Coronary artery (tissue), 2 donors: ENCODE data around the gene AOC3.
"Not testable (repeated sequence)": the region's sequence is repeated elsewhere in the genome, so short reads cannot be mapped to it uniquely, and the experiment has no call there.

Experiments used
- DNase-seq: peaks from one replicate; pipeline ENCODE4 v3.0.0-alpha.2; 2017; ENCODE audit warnings: low spot score
- H3K27ac ChIP-seq, 2 donors: fragments of 200-600 bp; sonication (generic); one replicate each; pipeline ENCODE4 v1.5.1; 2016 to 2019
- H3K4me3 ChIP-seq: fragments of 200-600 bp; sonication (generic); 2 replicates; pipeline ENCODE4 v1.5.1; 2016; ENCODE audit warnings: mild to moderate bottlenecking, moderate library complexity
- TF ChIP-seq, protein P1 (sequence below): fragments of 200-600 bp; sonication (generic); IDR thresholded peaks from one replicate; pipeline ENCODE4 v1.5.1; 2019; ENCODE audit warnings: antibody characterized with exemption

Gene AOC3

DNA sequence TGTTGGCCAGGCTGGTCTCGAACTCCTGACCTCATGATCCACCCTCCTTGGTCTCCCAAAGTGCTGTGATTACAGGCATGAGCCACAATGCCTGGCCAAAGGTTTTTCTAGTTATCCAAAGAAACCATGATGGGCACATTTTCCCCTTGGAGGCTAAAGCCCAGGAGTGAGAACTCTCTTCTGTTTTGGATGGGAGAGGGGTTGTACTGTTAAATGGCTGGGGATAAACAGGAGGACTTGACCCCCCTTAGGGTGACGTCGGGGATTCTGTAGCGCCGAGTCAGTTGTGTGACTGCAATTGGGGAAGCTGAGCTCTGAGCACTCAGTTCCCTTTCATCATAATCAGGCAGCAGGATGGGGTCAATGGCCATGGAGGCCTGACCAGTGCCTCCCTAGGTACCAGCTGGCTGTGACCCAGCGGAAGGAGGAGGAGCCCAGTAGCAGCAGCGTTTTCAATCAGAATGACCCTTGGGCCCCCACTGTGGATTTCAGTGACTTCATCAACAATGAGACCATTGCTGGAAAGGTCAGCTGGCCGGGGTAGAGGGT is 4.1 kb downstream of the AOC3 start:
- Histone ChIP-seq H3K27ac (peak overlapping the region; percentile 64 to 92), H3K4me3 (peak overlapping the region; percentile 72)
- TF ChIP-seq, protein P1, sequence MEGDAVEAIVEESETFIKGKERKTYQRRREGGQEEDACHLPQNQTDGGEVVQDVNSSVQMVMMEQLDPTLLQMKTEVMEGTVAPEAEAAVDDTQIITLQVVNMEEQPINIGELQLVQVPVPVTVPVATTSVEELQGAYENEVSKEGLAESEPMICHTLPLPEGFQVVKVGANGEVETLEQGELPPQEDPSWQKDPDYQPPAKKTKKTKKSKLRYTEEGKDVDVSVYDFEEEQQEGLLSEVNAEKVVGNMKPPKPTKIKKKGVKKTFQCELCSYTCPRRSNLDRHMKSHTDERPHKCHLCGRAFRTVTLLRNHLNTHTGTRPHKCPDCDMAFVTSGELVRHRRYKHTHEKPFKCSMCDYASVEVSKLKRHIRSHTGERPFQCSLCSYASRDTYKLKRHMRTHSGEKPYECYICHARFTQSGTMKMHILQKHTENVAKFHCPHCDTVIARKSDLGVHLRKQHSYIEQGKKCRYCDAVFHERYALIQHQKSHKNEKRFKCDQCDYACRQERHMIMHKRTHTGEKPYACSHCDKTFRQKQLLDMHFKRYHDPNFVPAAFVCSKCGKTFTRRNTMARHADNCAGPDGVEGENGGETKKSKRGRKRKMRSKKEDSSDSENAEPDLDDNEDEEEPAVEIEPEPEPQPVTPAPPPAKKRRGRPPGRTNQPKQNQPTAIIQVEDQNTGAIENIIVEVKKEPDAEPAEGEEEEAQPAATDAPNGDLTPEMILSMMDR, result no peak
- DNase-seq, result no peak

DNA sequence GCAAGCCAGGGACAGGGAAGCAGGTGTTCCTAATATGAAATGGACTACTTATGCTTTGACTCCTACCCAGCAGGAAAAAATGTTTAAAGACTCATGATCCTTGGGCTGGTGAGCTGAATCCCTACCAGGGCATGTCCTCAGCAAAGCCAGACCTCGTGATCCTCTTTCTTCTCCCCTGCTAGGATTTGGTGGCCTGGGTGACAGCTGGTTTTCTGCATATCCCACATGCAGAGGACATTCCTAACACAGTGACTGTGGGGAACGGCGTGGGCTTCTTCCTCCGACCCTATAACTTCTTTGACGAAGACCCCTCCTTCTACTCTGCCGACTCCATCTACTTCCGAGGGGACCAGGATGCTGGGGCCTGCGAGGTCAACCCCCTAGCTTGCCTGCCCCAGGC is 5.1 kb downstream of the AOC3 start:
- DNase-seq, result not testable (repeated sequence)
- Histone ChIP-seq H3K4me3 (peak overlapping the region; percentile 72), H3K27ac (peak overlapping the region; percentile 64 to 92)

DNA sequence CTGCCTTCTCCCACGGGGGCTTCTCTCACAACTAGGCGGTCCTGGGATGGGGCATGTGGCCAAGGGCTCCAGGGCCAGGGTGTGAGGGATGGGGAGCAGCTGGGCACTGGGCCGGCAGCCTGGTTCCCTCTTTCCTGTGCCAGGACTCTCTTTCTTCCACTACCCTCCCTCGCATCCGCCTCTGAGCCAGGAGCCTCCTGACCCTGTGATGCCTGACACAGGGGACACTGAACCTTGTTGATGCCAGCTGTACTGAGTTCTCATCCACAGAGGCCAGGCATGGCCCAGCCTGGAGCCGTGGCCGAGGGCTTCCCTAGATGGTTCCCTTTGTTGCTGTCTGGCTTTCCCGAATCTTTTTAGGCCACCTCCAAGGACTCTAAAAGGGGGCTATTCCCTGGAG is 5.5 kb downstream of the AOC3 start:
- DNase-seq, result not testable (repeated sequence)
- H3K4me3 ChIP-seq, result peak overlapping the region; percentile 39
- peak overlapping the region; percentile 64 to 92 for H3K27ac ChIP-seq

DNA sequence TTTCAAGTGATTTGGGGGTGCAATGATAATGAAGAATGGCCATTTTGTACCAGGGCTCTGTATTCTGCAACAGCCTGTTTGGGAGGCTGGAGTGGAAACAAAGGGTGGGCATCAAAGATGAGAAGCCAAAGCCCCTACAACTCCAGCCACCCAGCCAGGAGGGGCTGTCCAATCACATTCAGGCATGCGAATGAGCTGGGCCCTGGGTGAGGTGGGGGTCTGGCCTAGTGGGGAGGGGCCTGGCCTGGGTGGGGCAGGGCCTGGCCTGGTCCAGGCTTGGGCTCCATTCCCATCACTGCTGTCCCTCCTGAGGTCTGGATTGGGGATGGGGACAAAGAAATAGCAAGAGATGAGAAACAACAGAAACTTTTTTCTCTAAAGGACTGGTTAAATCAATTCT is 6.4 kb downstream of the AOC3 start:
- TF ChIP-seq, protein P1, result no peak
- DNase-seq, result no peak
- no peak overlapping the region for H3K4me3 ChIP-seq
- peak overlapping the region; percentile 64 to 92 for H3K27ac ChIP-seq

DNA sequence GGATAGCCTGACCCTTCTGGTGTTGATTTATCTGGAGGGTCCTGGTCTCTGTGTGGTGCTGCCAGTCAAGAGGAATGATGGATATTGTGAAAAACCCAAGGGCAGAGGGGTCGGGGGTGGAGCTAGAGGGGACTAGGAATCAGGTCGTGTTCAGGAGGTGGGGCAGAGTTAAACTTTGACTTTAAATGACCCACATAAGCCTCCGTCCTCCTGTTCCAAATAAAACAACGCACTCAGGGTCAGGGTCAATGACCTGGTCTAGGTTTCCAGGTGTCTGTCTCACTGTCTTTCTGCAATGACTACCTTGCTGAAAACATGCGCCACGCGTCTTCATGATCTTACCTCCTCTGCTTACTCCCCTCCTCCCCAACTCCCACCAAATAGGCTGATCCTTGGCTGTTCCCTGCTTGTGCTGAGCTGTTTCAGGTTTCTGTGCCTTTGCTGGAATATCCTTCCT is 14.7 kb downstream of the AOC3 start:
- Histone ChIP-seq H3K4me3 (no peak overlapping the region), H3K27ac (peak overlapping the region in 1 of 2 donors; percentile 89)
- no peak for DNase-seq
- TF ChIP-seq, protein P1, result no peak

DNA sequence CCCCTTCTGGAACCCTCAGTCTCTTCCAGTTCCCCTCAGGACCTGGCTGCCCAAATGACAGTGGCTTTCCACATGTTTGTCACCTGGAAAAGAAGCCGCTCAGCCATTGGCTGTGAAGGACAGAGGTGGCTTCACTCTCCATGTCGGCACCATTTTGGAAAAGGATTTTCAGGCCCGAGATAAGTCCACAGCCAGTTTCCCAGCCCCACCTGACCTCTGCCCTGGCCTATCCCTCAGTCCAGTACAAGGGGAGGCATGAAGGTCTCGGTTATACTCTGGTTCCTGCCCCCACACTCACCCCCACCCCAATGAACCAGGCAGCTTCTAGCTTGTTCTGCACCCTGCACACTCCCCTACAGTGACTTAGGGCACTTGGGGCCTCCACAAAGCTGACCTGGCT is 15.2 kb downstream of the AOC3 start:
- H3K27ac ChIP-seq, result no peak overlapping the region
- TF ChIP-seq, protein P1, result no peak
- no peak overlapping the region for H3K4me3 ChIP-seq
- DNase-seq, result no peak

DNA sequence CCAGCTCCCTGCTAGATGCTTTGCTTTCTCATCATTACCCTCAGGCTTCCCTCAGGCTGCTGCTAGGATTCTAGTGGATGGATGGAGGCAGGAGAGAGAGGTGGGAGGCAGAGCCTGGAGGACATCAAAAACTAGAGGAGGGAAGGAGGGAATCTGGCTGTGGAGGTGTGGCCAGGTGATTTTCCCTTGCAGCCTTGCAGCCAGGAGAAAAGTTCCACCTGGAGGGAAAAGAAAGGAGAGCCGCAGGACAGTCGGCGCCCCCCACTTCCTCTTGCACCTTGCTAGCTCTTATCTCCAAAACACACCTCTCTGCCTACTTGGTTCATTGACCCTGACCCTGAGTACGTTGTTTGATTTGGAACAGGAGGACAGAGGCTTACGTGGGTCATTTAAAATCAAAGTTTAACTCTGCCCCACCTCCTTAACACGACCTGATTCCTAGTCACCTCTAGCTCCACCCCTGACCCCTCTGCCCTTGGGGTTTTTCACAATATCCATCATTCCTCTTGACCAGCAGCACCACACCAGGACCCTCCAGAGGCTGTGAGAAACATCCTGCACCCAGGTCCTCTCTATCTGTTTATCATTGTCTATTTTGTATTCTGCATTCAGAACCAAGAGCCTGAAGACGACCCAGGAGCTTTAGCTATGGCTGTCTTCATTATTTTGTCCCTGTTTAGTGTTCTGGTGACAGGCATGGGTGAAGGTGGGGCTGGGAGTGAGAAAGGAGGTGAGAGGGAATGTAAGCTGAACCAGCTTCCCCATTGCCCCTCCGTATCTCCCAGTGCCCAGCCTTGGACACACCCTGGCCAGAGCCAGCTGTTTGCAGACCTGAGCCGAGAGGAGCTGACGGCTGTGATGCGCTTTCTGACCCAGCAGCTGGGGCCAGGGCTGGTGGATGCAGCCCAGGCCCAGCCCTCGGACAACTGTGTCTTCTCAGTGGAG is 15.9 kb downstream of the AOC3 start:
- Histone ChIP-seq H3K4me3 (no peak overlapping the region), H3K27ac (no peak overlapping the region)
- DNase-seq, result no peak
- TF ChIP-seq, protein P1, result no peak

DNA sequence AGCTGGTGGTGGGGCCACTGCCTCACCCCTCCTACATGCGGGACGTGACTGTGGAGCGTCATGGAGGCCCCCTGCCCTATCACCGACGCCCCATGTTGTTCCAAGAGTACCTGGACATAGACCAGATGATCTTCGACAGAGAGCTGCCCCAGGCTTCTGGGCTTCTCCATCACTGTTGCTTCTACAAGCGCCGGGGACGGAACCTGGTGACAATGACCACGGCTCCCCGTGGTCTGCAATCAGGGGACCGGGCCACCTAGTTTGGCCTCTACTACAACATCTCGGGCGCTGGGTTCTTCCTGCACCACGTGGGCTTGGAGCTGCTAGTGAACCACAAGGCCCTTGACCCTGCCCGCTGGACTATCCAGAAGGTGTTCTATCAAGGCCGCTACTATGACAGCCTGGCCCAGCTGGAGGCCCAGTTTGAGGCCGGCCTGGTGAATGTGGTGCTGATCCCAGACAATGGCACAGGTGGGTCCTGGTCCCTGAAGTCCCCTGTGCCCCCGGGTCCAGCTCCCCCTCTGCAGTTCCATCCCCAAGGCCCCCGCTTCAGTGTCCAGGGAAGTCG is 16.8 kb downstream of the AOC3 start:
- H3K27ac ChIP-seq, DNase-seq, H3K4me3 ChIP-seq: not testable (repeated sequence)
